ENCODE data around the gene APLN.

GRCh38 chrX:129697204-129697829, 42.6 kb upstream of the APLN start:
- TF ChIP-seq CTCF (IDR thresholded peaks at IDR 0.05) (no peak), POLR2A (IDR thresholded peaks at IDR 0.05) (no peak)
